B cell (primary cell): ENCODE results near the gene AUP1. TPM values are rescaled to one million over a fixed set of nuclear protein-coding genes. Genes with fewer than 3 reads are reported as not detected.

Source experiments
- ATAC-seq: fragments of 200-7000 bp; cut with Tn5 transposase; one replicate; pipeline ENCODE4 v1.10.0; 2021; ENCODE audit warnings: low read depth, mild to moderate bottlenecking, moderate number of reproducible peaks, moderate library complexity
- CTCF ChIA-PET: fragments of 350-600 bp; sonication (Branson Sonifier 250); formaldehyde crosslinking; loops from one replicate; lab custom pipeline; 2021; ENCODE audit warnings: antibody characterized with exemption, inconsistent platforms; lab: Charles Lee
- POLR2A ChIA-PET: fragments of 350-600 bp; sonication (Branson Sonifier 250); formaldehyde crosslinking; loops from one replicate; lab custom pipeline; 2021; ENCODE audit warnings: antibody characterized with exemption; lab: Charles Lee
- DNase-seq: peaks from one replicate; pipeline ENCODE4 v3.0.0; 2013
- H2AFZ ChIP-seq: 2 replicates; pipeline ENCODE4 v1.6.1; 2012; ENCODE audit warnings: mild to moderate bottlenecking, low read depth, low read length; ENCODE audit not compliant: insufficient read depth, poor library complexity, severe bottlenecking
- H3K27ac ChIP-seq, 2 donors: 1 replicate in 1 of 2; 2 replicates in 1 of 2; pipeline ENCODE4 v1.5.1; 2012 to 2013; ENCODE audit warnings: low read length in 2 of 2, mild to moderate bottlenecking in 2 of 2, moderate library complexity in 1 of 2
- H3K27me3 ChIP-seq, 4 experiments: fragments of 200-600 bp in 1 of 4; sonication (generic) in 1 of 4; replicated peaks in 1 of 4; 1 replicate in 2 of 4; 2 replicates in 2 of 4; pipeline versions ENCODE4 v1.6.1 to v1.7.0; 2013 to 2016; ENCODE audit warnings: low read length in 3 of 4, mild to moderate bottlenecking in 2 of 4, mixed read lengths in 1 of 4, moderate library complexity in 1 of 4; ENCODE audit not compliant: insufficient read depth in 4 of 4, control insufficient read depth in 3 of 4; ENCODE audit errors: control extremely low read depth in 1 of 4
- H3K36me3 ChIP-seq, 2 experiments: replicated peaks in 1 of 2; 1 replicate in 1 of 2; 2 replicates in 1 of 2; pipeline versions ENCODE4 v1.6.1 to v1.7.1; 2013; ENCODE audit warnings: low read length in 1 of 2; ENCODE audit not compliant: insufficient read depth in 2 of 2, control insufficient read depth in 1 of 2; ENCODE audit errors: control extremely low read depth in 1 of 2, extremely low read depth in 1 of 2
- H3K4me1 ChIP-seq, 2 donors: fragments of 200-600 bp in 1 of 2; sonication (generic) in 1 of 2; 1 replicate in 1 of 2; 2 replicates in 1 of 2; pipeline versions ENCODE4 v1.5.1 to v1.6.1; 2013 to 2017; ENCODE audit warnings: low read length in 2 of 2; ENCODE audit not compliant: control insufficient read depth in 2 of 2, insufficient read depth in 2 of 2
- H3K4me2 ChIP-seq: replicated peaks from 2 replicates; pipeline ENCODE3; 2012; ENCODE audit warnings: mild to moderate bottlenecking, low read depth, low read length; ENCODE audit not compliant: poor library complexity, severe bottlenecking
- H3K4me3 ChIP-seq, 5 experiments: fragments of 200-600 bp in 1 of 5; sonication (generic) in 1 of 5; 1 replicate in 3 of 5; 2 replicates in 2 of 5; pipeline versions ENCODE4 v1.5.1 to v1.7.0; 2011 to 2016; ENCODE audit warnings: low read length in 4 of 5, mild to moderate bottlenecking in 4 of 5, low read depth in 2 of 5, control low read depth in 1 of 5, moderate library complexity in 1 of 5; ENCODE audit not compliant: insufficient read depth in 1 of 5; ENCODE audit errors: control extremely low read depth in 1 of 5, extremely low read depth in 1 of 5
- H3K79me2 ChIP-seq: fragments of 200-600 bp; sonication (generic); one replicate; pipeline ENCODE4 v1.6.0; 2016; ENCODE audit warnings: low read length; ENCODE audit not compliant: control insufficient read depth, insufficient read depth
- H3K9ac ChIP-seq: fragments of 200-600 bp; sonication (generic); 2 replicates; pipeline ENCODE4 v1.6.1; 2017; ENCODE audit warnings: mild to moderate bottlenecking, low read length, moderate library complexity
- H3K9me3 ChIP-seq, 3 donors: one replicate each; pipeline versions ENCODE4 v1.6.1 to v1.7.1; 2013; ENCODE audit warnings: low read length in 2 of 3; ENCODE audit not compliant: control insufficient read depth in 2 of 3, insufficient read depth in 1 of 3; ENCODE audit errors: control extremely low read depth in 1 of 3
- H4K20me1 ChIP-seq: 2 replicates; pipeline ENCODE4 v1.6.0; 2012; ENCODE audit warnings: mild to moderate bottlenecking, low read length; ENCODE audit not compliant: insufficient read depth, control insufficient read depth, poor library complexity, severe bottlenecking
- H3K27ac Mint-ChIP-seq: one replicate; pipeline ENCODE4 v1.8.0; 2021; ENCODE audit warnings: mixed read lengths
- H3K27me3 Mint-ChIP-seq: one replicate; pipeline ENCODE4 v1.8.0; 2021; ENCODE audit warnings: mixed read lengths
- H3K4me1 Mint-ChIP-seq: one replicate; pipeline ENCODE4 v1.8.0; 2021; ENCODE audit warnings: mixed read lengths
- H3K4me3 Mint-ChIP-seq: one replicate; pipeline ENCODE4 v1.8.0; 2021; ENCODE audit warnings: mixed read lengths
- H3K9me3 Mint-ChIP-seq: one replicate; pipeline ENCODE4 v1.8.0; 2022; ENCODE audit warnings: mixed read lengths; ENCODE audit not compliant: insufficient read depth
- CTCF ChIP-seq: fragments of 200-600 bp; IDR thresholded peaks from one replicate; pipeline ENCODE4 v1.8.0; 2022; ENCODE audit warnings: antibody characterized with exemption, mild to moderate bottlenecking
- EZH2 ChIP-seq: IDR thresholded peaks from 2 replicates; pipeline ENCODE4 v1.6.1; 2012; ENCODE audit warnings: borderline replicate concordance, low read depth, mild to moderate bottlenecking, moderate library complexity, low read length; ENCODE audit not compliant: insufficient read depth, poor library complexity, severe bottlenecking
- WGBS: methylation state at CpG from one replicate; pipeline ENCODE4 v1.1.5; 2013; ENCODE audit warnings: missing lambda C conversion rate; ENCODE audit not compliant: insufficient coverage; 5-methylcytosine and 5-hydroxymethylcytosine counted together
- intact Hi-C: fragments of 100-400 bp; cut with micrococcal nuclease; formaldehyde crosslinking; loops from one replicate; pipeline ENCODE4 v1.10.0; 2022
- polyA plus RNA-seq: library from polyadenylated mRNA; depleted of rRNA; stranded (reverse); fragments of >200 nt; gene quantifications from 2 replicates; pipeline ENCODE4 v1.2.3, GENCODE V29; 2012
- total RNA-seq, 2 donors: library from RNA; stranded (reverse); fragments of 120-200 nt in 1 of 2; gene quantifications; 1 replicate in 1 of 2; 2 replicates in 1 of 2; pipeline versions ENCODE4 v1.2.3 to v1.2.4, GENCODE V29; 2013 to 2022

Gene AUP1
- total and polyA plus RNA-seq, 2 donors (not counting 1 experiment from before 2014, with no cell fraction given), result 201 to 525 TPM

GRCh38 chr2:74515271-74515980 lies 14.1 kb downstream of the AUP1 start:
- peak overlapping the region; percentile 82 for H3K4me3 Mint-ChIP-seq
- DNase-seq (peak; percentile 66), ATAC-seq (peak; percentile 22)
- CTCF ChIA-PET, result interaction anchor here (1.6 kb wide), 1 partner anchor 72 kb away, joined by 4 read pairs; no protein-coding TSS in a partner anchor
- intact Hi-C loops, result no loop called here
- Histone ChIP-seq H3K27me3 (peaks cover 2 to 94% (median 69%) of the 10 kb centered on the region in 4 experiments), H3K9me3 (peaks cover 0 to 31% (median 1%) of the 10 kb centered on the region in 3 donors), H4K20me1 (peaks cover 6% of the 10 kb centered on the region), H3K79me2 (no peaks in the 10 kb centered on the region), H3K27ac (no peak overlapping the region), H3K36me3 (no peaks in the 10 kb centered on the region), H3K4me3 (peak overlapping the region in 4 of 5 experiments; percentile 15 to 68 (median 54)), H3K4me1 (peaks cover 36 to 50% of the 10 kb centered on the region in 2 donors), H3K9ac (peak overlapping the region; percentile 67), H3K4me2 (peak overlapping the region; percentile 96), H2AFZ (peak overlapping the region; percentile 71)
- H3K27ac Mint-ChIP-seq, result peak overlapping the region; percentile 26
- no peaks in the 10 kb centered on the region for H3K9me3 Mint-ChIP-seq
- peaks cover 68% of the 10 kb centered on the region for H3K27me3 Mint-ChIP-seq
- peaks cover 28% of the 10 kb centered on the region for H3K4me1 Mint-ChIP-seq
- POLR2A ChIA-PET, result interaction anchor here (0.9 to 1.7 kb wide), 4 partner anchors 11 to 53 kb away, joined by 3 to 7 read pairs (median 4); partner anchors contain the start of genes AUP1, HTRA2 and LBX2
- TF ChIP-seq CTCF, result no peak
- peak; percentile 56 for TF ChIP-seq EZH2
- WGBS, result 5% methylated on average over 60 of the region's 60 CpGs
